GM19463 (cell line): Measurements from ENCODE around the gene TSPAN9.

ENCODE experiments used
- ATAC-seq: cut with Tn5 transposase; IDR thresholded peaks from one replicate; pipeline ENCODE4 v1.9.1; 2021; ENCODE audit warnings: mild to moderate bottlenecking, moderate library complexity; ENCODE audit not compliant: unreplicated experiment

The TSPAN9 gene

DNA sequence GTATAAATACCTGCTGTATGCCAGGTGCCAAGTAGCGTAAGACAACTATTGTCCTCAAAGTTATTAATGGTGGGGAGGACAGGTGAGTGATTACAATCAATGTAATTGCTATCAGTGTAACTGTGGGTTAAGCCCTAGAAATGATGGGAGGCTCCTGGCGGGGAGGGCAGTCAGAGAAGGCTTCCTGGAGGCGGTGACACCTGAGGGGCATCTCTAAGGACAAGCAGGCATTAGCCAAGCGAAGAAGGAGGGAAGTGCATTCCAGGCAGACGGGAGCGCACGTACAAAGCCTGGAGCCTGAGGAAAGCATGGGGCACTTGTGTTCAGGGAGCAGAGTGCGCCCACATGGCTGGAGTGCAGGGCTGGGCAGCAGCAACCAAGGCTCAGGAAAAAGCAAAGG is 230.9 kb downstream of the TSPAN9 start:
- ATAC-seq: no peak

DNA sequence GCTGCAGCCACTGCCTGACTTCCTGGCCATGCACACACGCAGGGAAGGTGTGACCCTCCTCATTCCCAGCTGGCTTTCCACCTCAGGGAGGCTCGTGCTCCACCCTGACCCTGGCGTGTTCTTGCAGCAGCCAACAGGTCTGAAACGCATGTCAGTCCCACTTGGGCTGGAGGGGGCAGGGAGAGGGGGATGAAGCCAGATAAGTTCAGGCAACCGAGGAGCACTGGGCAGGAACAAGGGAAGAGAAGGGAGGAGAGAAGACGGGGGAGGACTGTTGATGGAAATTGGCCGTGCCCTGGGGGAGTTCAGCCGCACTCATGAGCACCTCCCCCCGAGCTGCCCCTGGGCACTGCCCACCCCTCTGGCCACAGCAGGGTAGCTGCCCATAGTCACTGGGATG is 231.4 kb downstream of the TSPAN9 start:
- no peak for ATAC-seq

DNA sequence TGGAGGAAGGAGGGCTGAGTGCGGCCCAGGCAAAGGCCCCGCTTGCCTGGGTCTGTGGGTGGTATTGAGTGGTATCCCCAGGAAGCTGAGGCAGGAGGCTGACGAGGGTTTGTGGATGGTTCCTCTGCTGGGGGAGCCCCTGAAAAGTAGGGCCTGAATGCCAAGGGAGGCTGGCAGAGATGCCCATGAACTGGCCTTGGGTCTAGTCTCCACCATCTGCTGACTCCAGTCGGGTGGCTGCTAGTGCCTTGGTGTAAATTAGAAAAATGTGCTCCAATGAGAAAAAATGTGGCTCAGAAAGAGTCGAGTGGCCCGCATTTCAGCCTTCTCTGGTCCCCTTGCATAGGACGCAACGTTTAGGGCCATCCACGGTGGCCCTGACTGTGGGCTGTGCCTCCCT is 232.6 kb downstream of the TSPAN9 start:
- ATAC-seq: no peak

GRCh38 chr12:3310271-3311026 is 233.3 kb downstream of the TSPAN9 start:
- ATAC-seq: no peak

GRCh38 chr12:3311027-3311402 is 233.8 kb downstream of the TSPAN9 start:
- ATAC-seq: no peak

GRCh38 chr12:3311491-3312103 is 234.4 kb downstream of the TSPAN9 start:
- no peak for ATAC-seq

DNA sequence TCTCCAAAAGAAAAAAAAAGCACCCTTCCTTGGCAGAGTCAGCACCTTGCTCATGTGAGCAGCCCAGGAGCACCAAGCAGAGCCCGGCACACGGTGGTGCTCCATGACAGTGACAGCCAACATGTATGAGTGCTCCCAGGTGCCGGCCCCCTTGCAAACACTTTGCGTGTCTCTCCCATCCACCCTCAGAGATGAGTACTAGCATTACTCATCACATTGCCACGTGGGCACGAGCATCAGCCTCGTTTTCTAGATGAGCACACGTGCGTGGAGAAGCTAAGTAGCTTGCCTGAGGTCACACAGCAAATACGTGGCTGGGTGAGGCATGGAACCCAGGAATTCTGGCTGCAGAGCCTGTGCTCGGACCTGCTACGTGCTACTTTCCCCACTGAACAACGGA is 235.9 kb downstream of the TSPAN9 start:
- no peak for ATAC-seq

DNA sequence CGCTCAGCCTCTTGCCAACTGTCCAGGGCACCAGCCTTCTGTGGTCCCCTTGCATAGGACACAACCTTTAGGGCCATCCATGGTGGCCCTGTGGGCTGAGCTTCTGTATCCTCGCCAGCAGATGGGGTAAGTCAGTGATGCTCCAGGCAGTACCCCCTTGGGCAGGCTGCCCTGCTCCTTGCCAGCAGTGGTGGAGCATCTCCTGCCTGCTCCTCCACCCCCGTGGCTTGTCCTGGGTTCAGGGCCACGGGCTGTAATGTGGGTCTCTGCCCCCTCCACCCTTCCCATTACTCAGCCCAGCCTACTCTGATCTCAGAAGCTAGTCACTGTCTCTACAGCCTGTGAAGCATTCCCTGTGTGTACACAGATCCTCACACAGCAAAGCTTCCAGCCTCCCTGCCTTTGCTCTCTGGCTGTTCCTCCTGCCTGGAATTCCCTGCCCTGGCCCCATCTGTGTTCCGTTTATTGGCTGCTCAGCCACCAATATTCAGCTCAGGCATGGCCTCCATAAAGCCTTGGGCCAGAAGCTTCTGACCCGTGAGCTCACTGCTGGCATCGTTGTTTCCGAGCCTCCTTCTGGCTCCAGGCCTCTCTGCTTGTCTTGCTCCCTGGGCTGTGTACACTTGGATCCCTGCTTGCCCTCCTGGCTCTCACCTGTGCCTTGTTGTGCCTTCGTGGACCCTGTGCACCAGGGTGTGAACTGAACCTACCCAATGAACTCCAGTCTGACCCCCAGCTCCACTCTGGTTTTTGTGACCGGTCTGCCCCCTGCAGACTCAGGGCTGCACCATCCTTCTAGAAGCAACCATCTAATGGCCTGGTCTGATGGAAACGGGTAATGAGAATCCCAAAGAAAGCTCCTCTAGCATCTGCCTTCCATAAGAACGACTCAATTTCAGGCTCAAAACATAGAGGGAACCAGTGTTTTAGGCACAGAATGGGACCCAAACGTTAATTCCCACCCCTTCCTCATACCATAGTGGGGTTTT is 236.8 kb downstream of the TSPAN9 start:
- ATAC-seq: no peak

DNA sequence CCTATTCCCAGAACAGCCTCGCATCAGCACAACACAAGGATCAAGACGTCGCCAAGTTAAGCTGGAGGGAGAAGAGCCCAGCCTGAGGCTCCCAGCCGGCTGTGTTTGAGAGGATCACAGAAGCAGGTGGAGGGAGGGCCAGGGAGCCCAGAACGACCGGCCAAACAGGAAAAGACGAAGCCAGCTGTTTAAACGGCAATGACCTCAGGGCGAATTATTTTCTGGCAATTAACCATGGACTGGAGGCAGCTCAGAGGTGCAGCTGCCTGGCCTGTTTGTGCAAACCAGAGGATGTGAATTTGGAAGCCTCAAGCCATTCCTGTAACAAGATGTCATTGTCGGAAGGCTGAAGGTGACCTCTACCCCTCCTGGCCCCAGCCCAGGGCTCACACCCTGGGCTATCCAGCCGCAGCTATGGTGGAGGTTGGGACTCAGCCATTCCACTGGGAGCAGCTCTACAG is 238.1 kb downstream of the TSPAN9 start:
- ATAC-seq: no peak

DNA sequence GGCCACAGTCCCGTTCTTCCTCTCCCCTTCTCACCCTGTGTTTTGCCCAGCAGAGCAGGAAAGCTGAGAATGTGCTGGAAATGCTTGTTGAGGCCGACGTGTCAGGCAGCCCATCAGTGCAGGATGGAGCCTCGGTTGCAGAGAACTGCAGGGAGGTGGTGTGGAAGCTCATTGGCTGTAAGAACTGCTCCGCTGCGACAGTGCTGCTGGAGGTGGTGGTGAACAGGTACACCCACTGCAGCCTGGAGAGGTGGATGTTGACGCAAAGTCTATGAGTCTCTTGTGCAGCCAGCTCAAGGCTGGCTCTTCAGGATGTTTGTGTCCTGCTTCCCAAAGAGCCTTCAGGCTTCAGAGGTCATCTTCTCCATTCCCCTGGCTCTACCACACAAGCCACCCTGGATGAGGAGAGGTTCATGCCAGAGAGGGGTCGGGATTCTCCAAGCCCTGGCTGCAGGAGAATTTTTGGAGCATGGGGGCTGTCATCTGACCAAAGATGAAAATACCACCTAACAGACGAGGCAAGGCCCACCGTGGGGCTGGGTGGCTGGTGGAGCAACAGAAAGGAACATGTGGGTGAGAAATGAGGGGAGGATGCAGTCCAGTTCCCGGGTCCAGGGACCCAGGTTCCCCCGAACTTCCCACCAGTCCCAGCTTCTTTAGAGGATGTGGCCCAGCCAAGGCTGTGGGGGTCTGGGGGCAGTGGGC is 239.7 kb downstream of the TSPAN9 start:
- no peak for ATAC-seq

- ATAC-seq: no peak
These were observed 240.3 kb downstream of the TSPAN9 start for GRCh38 chr12:3317481-3317815.

DNA sequence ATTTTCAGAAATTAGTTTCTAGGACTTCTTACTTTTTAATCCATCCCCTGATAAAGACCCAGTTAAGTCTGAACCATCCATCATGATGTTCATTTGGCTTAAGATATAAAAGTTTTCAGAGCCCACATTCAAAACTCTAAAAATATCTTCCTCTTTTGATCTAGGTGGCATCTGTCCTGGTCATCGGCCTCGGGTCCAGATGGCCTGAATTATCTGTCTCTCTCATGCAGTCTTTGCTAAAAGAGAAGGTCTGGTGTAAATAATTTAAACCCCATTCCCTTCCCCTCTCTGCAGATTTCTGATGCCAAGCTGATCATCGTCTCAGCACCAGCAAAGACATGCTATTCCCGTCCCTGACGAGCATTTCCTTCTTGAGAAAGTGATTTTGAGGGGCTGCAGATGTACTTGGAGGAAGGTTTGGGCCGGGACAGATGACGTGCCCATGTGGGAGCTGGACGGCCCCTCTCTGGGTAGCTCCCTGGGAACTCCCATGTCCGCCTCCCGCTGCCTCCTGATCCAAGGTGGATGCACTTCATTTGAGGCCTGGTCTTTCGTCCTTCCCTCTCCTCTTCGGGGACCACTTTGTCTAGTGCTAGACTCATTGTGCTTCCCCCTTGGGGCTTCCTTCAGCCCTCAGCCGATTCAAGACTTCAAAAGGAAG is 240.8 kb downstream of the TSPAN9 start:
- no peak for ATAC-seq

- no peak for ATAC-seq
These were observed 242.7 kb downstream of the TSPAN9 start for GRCh38 chr12:3319723-3320492.

DNA sequence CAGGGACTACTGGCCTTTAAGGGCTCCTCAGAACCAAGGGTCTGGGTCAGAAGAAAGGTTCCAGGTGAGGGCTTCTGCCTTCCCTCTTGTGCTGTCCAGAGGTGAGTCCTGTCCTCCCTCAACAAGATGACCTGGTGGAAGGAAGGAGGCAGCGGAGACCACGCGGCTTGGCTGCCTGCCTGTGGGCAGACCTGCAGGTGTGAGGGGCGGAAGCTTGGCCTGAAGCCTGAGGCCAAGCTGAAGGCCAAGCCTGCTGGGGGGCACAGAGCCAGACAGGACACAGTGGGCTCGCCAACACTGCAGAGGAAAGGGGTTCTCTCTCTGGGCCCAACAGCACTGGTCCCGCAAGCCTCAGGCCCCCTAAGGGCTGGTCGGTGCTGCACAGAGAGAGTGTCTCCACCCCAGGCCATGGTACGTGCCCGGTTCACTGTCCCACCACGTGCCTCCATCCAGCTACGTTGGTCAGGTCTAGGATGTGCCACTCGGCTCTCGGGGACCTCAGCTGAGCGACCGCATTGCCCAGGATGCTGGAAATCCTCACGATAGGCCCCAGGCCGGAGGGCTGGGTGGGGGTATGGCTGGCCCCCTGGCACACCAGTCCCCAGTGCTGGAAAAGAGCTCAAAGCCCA is 243.8 kb downstream of the TSPAN9 start:
- no peak for ATAC-seq

- no peak for ATAC-seq
These were observed 244.7 kb downstream of the TSPAN9 start for GRCh38 chr12:3321881-3322280.

DNA sequence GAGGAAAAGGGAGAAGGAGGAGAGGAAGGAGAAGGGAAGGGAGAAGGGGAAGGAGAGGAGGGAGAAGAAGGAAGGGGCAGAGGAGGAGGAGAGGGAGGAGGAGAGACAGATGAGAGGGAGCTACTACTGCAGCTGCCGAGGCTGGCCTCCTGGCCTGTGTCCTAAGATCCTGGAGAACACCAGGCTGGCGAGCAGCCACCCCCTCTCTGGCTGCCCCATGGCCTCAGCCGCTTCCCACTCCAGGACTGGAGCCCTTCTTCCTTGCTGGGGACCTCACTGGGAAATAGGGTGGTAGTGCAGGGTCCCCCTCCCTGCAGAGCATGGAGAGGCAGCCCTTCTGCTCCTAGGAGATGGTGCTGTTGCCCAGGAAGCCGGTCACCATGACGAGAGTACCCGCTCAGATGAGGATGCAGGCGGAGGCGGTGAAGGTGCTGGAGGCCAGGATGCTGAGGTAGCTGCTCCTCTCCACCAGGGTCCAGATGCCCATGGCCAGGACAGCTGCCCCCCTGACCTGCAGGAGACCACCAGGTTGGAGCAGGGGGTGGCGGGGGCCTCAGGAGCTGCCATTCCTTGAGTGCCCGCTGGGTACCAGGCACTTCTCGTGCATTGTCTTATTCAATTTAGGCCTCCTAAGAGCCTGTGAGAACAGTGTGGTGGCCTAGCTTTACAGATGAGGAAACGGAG is 246.0 kb downstream of the TSPAN9 start:
- no peak for ATAC-seq

- ATAC-seq: no peak
These were observed 248.6 kb downstream of the TSPAN9 start for GRCh38 chr12:3325736-3326135.

DNA sequence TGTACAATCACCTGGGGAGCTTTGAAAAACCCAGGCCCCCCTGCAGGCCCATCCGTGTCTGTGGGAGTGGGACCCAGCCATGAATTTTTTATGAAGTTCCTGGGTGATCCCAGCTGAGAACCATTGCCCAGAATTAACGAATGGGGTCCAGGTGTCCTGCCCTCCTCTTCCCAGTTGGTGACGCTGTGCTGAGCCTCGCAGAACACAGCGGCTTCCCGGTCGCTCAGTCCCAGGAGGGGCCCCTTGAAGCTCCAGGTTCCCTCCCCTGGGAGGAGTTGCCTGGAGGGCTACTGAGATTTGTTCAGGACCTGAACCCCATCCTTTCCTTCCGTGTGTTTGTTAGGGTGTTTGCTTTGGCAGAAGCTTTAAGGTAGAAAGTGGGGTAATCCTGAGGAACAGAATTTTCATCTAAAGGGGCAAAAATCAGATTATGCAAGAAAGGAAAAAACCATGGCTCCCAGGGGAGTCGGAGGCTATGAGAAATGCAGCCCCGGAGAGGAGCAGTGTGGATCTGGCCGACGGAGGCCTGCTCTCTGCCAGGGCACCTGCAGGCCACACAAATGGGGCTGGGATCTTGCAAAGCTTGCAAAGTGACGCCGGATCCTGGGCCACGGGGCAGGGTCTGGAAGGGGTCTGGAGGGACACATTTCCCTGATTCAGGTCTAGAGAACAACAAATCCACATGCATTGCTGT is 249.1 kb downstream of the TSPAN9 start:
- no peak for ATAC-seq
